ENCODE measurements around the gene ADM. TPM values are rescaled to one million over a fixed set of nuclear protein-coding genes. Genes with fewer than 3 reads are reported as not detected.

The ADM gene
- total and polyA plus RNA-seq, 2 donors (not counting 3 experiments of a cell fraction or from before 2014, with no cell fraction given): 45.3 to 55.5 TPM

GRCh38 chr11:10310301-10310841 lies 5.5 kb downstream of the ADM start:
- dilution Hi-C loops (cut with MboI; ENCODE audit: extremely low pct_ligation_motif_present, low sequenced_read_pairs): no loop called here
- no peak overlapping the region for H3K9ac ChIP-seq (replicated peaks; ENCODE audit: extremely low read depth, insufficient read depth, low read length)
- no peak for FAIRE-seq
- H3K36me3 ChIP-seq (ENCODE audit: control insufficient read depth in 2 of 2, extremely low read depth in 1 of 2, insufficient read depth in 2 of 2, low read length in 2 of 2): no peaks in the 10 kb centered on the region
- no peaks in the 10 kb centered on the region for H4K20me1 ChIP-seq (replicated peaks; ENCODE audit: control insufficient read depth, extremely low read depth, insufficient read depth, low read length)
- no peak overlapping the region for H2AFZ ChIP-seq (ENCODE audit: low read depth, low read length)
- no peaks in the 10 kb centered on the region for H3K9me3 ChIP-seq (replicated peaks; ENCODE audit: control insufficient read depth, insufficient read depth, low read length)
- BruUV-seq (replicated peaks): no TSS peak
- no peak overlapping the region for H3K4me3 ChIP-seq (replicated peaks in 1 of 3; ENCODE audit: insufficient read depth in 1 of 3, low read depth in 1 of 3, low read length in 3 of 3)
- H3K4me2 ChIP-seq (ENCODE audit: insufficient read depth, low read length): no peak overlapping the region
- peak; percentile 5 for DNase-seq (ENCODE audit: low read depth, low spot score)
- TF ChIP-seq MAX (IDR thresholded peaks at IDR 0.05; ENCODE audit: insufficient read depth, insufficient read length): no peak
- no peak for TF ChIP-seq JUN (IDR thresholded peaks at IDR 0.05; ENCODE audit: borderline replicate concordance, insufficient read depth, insufficient read length, low read depth)
- TF ChIP-seq, protein P1, sequence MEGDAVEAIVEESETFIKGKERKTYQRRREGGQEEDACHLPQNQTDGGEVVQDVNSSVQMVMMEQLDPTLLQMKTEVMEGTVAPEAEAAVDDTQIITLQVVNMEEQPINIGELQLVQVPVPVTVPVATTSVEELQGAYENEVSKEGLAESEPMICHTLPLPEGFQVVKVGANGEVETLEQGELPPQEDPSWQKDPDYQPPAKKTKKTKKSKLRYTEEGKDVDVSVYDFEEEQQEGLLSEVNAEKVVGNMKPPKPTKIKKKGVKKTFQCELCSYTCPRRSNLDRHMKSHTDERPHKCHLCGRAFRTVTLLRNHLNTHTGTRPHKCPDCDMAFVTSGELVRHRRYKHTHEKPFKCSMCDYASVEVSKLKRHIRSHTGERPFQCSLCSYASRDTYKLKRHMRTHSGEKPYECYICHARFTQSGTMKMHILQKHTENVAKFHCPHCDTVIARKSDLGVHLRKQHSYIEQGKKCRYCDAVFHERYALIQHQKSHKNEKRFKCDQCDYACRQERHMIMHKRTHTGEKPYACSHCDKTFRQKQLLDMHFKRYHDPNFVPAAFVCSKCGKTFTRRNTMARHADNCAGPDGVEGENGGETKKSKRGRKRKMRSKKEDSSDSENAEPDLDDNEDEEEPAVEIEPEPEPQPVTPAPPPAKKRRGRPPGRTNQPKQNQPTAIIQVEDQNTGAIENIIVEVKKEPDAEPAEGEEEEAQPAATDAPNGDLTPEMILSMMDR (IDR thresholded peaks at IDR 0.05; ENCODE audit: extremely low read depth in 1 of 2, insufficient read depth in 1 of 2, low read depth in 1 of 2, low read length in 2 of 2): no peak
- no peak for TF ChIP-seq POLR2A (IDR thresholded peaks at IDR 0.05; ENCODE audit: low read depth, low read length)
- no peak for TF ChIP-seq MYC (IDR thresholded peaks at IDR 0.05; ENCODE audit: low read depth, low read length)
- no peak for TF ChIP-seq GATA2 (IDR thresholded peaks at IDR 0.05; ENCODE audit: insufficient read depth, insufficient read length, low read depth, low read length)
- no peak for TF ChIP-seq EZH2 (IDR thresholded peaks at IDR 0.05; ENCODE audit: borderline replicate concordance, low read depth, low read length, severe bottlenecking)
- no peak for TF ChIP-seq POLR2AphosphoS5 (IDR thresholded peaks at IDR 0.05; ENCODE audit: insufficient read depth, low read depth, low read length)
- no peak for TF ChIP-seq FOS (IDR thresholded peaks at IDR 0.05; ENCODE audit: borderline replicate concordance, insufficient read depth, low read length)
- CTCF ChIA-PET: interaction anchor here (0.7 to 9.0 kb wide), 9 partner anchors 12 to 555 kb away, joined by 3 to 117 read pairs (median 6); no protein-coding TSS in a partner anchor
- peaks cover 15% of the 10 kb centered on the region for H3K79me2 ChIP-seq (ENCODE audit: control insufficient read depth, insufficient read depth, low read length)
- peaks cover 26% of the 10 kb centered on the region for H3K4me1 ChIP-seq (ENCODE audit: control insufficient read depth, extremely low read depth, insufficient read depth, low read length)
- no peaks in the 10 kb centered on the region for H3K27me3 ChIP-seq (ENCODE audit: control insufficient read depth in 2 of 2, insufficient read depth in 2 of 2, low read length in 2 of 2)
- H3K9me1 ChIP-seq (replicated peaks; ENCODE audit: control insufficient read depth, extremely low read depth, insufficient read depth, low read length): no peaks in the 10 kb centered on the region
- POLR2A ChIA-PET: interaction anchor here (0.7 to 1.8 kb wide), 3 partner anchors 15 to 545 kb away, joined by 4 to 7 read pairs (median 4); no protein-coding TSS in a partner anchor
- no peak overlapping the region for H3K27ac ChIP-seq (ENCODE audit: insufficient read depth, low read depth, low read length)
- intact Hi-C loops (cut with micrococcal nuclease): no loop called here

Measured in endothelial cell of umbilical vein (primary cell).